ENCODE results near the gene FALEC. TPM values are rescaled to one million over a fixed set of nuclear protein-coding genes. Genes with fewer than 3 reads are reported as not detected.

Gene FALEC
- total and polyA plus RNA-seq, 2 of the 8 experiments (the other 6 are each of a cell fraction or from before 2014, with no cell fraction given) = not detected

- no peak overlapping the region for H3K14ac ChIP-seq (ENCODE audit: insufficient read length)
- H2AK5ac ChIP-seq (ENCODE audit: low read depth, low read length) = no peak overlapping the region
- H3K4me1 ChIP-seq (replicated peaks in 1 of 4; ENCODE audit: control insufficient read depth in 3 of 4, insufficient read depth in 4 of 4, low read length in 3 of 4) = peaks cover 0 to 11% (median 1%) of the 10 kb centered on the region in 4 experiments; a peak in 3 of 7 replicates
- H3K79me2 ChIP-seq (ENCODE audit: control insufficient read depth in 1 of 2, insufficient read depth in 2 of 2, low read length in 2 of 2) = no peaks in the 10 kb centered on the region
- peaks cover 0 to 19% (median 10%) of the 10 kb centered on the region in 4 experiments; a peak in 5 of 7 replicates for H3K27me3 ChIP-seq (replicated peaks in 1 of 4; ENCODE audit: control insufficient read depth in 3 of 4, extremely low read depth in 1 of 4, insufficient read depth in 3 of 4, low read length in 3 of 4)
- H2BK5ac ChIP-seq (ENCODE audit: low read depth, low read length) = no peak overlapping the region
- no peak overlapping the region for H4K91ac ChIP-seq (replicated peaks; ENCODE audit: insufficient read length, low read length)
- no peak overlapping the region for H3K27ac ChIP-seq (ENCODE audit: low read depth, low read length)
- no peak overlapping the region for H3K9ac ChIP-seq (replicated peaks in 1 of 4; ENCODE audit: extremely low read depth in 1 of 4, low read depth in 3 of 4, low read length in 3 of 4)
- H3K4me2 ChIP-seq (ENCODE audit: insufficient read depth in 1 of 2, low read depth in 2 of 2, low read length in 2 of 2) = no peak overlapping the region
- H3K23ac ChIP-seq (ENCODE audit: insufficient read length) = no peak overlapping the region
- POLR2A ChIA-PET (ENCODE audit: partially characterized antibody) = interaction anchor here (0.7 to 26.4 kb wide), 3 partner anchors 31 to 49 kb away, joined by 3 to 1013 read pairs (median 4); partner anchors contain the start of gene MCL1
- no peak overlapping the region for H4K5ac ChIP-seq (ENCODE audit: insufficient read length, low read depth, low read length)
- H3K9me3 ChIP-seq (ENCODE audit: insufficient read depth in 2 of 2, low read depth in 1 of 2, low read length in 1 of 2) = no peaks in the 10 kb centered on the region
- no peak overlapping the region for H2BK12ac ChIP-seq (ENCODE audit: low read depth, low read length)
- no peaks in the 10 kb centered on the region for H3K79me1 ChIP-seq (ENCODE audit: low read depth, low read length)
- H2AFZ ChIP-seq (ENCODE audit: low read length) = no peak overlapping the region
- no peaks in the 10 kb centered on the region for H3K36me3 ChIP-seq (ENCODE audit: control insufficient read depth in 2 of 4, insufficient read depth in 4 of 4, low read length in 3 of 4)
- no peak overlapping the region for H4K8ac ChIP-seq (ENCODE audit: extremely low read depth, insufficient read depth, low read length)
- H2BK20ac ChIP-seq (ENCODE audit: low read length) = no peak overlapping the region
- DNase-seq (ENCODE audit: low read depth in 1 of 2, low spot score in 2 of 2) = no peak
- no peak for FAIRE-seq
- no peak overlapping the region for H2BK120ac ChIP-seq (replicated peaks; ENCODE audit: low read depth, low read length)
- H3K56ac ChIP-seq (replicated peaks; ENCODE audit: insufficient read length, low read depth, low read length) = no peak overlapping the region
- H3K4me3 ChIP-seq (ENCODE audit: extremely low read depth in 1 of 4, insufficient read depth in 2 of 4, low read depth in 3 of 4, low read length in 4 of 4) = no peak overlapping the region
- peaks cover 1 to 2% of the 10 kb centered on the region in 2 experiments for H4K20me1 ChIP-seq (replicated peaks in 1 of 2; ENCODE audit: control insufficient read depth in 1 of 2, insufficient read depth in 2 of 2, low read length in 2 of 2)
- CTCF ChIA-PET (ENCODE audit: partially characterized antibody) = interaction anchor here (4.0 to 6.3 kb wide), 2 partner anchors 9 to 14 kb away, joined by 26 to 65 read pairs; no protein-coding TSS in a partner anchor
- no peak overlapping the region for H3K4ac ChIP-seq (replicated peaks; ENCODE audit: insufficient read length, low read depth, low read length)
- peaks cover 5% of the 10 kb centered on the region; the same call in 1 of the 2 replicates for H3K23me2 ChIP-seq (ENCODE audit: low read depth, low read length)
- WGBS, 2 experiments (ENCODE audit: extremely low coverage in 1 of 2, insufficient coverage in 1 of 2, insufficient read length in 1 of 2, insufficient replicate concordance in 2 of 2, low coverage in 1 of 2, low lambda C conversion rate in 2 of 2, missing lambda C conversion rate in 1 of 2) = 89% methylated on average over 16 of the region's 16 CpGs; no CpG with 5 or more reads in 1 of the 2 experiments
- H3K18ac ChIP-seq (ENCODE audit: extremely low read depth, low read length) = no peak overlapping the region
- no peak overlapping the region for H2BK15ac ChIP-seq (ENCODE audit: low read length)
- TF ChIP-seq RAD21 (IDR thresholded peaks at IDR 0.05 in 1 of 2, conservative IDR thresholded peaks at IDR 0.05 in 1 of 2; ENCODE audit: low read depth in 2 of 2, low read length in 2 of 2) (no peak), TBP (IDR thresholded peaks at IDR 0.05; ENCODE audit: low read depth, low read length) (no peak), SIN3A (conservative IDR thresholded peaks at IDR 0.05 in 1 of 2, IDR thresholded peaks at IDR 0.05 in 1 of 2; ENCODE audit: low read depth in 1 of 2, low read length in 2 of 2) (no peak), ATF2 (IDR thresholded peaks at IDR 0.05; ENCODE audit: low read length) (no peak), YY1 (IDR thresholded peaks at IDR 0.05; ENCODE audit: low read depth, low read length) (no peak), SUZ12 (IDR thresholded peaks at IDR 0.05; ENCODE audit: low read length) (no peak), SAP30 (IDR thresholded peaks at IDR 0.05; ENCODE audit: insufficient read depth, insufficient replicate concordance, low read length) (no peak), TEAD4 (IDR thresholded peaks at IDR 0.05; ENCODE audit: low read depth, low read length) (no peak)
- TF ChIP-seq, protein P1, sequence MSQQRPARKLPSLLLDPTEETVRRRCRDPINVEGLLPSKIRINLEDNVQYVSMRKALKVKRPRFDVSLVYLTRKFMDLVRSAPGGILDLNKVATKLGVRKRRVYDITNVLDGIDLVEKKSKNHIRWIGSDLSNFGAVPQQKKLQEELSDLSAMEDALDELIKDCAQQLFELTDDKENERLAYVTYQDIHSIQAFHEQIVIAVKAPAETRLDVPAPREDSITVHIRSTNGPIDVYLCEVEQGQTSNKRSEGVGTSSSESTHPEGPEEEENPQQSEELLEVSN (IDR thresholded peaks at IDR 0.05) = no peak
These were observed 30.9 kb downstream of the FALEC start for GRCh38 chr1:150546294-150546937.
